ENCODE data around the gene EDEM3. TPM values are rescaled to one million over a fixed set of nuclear protein-coding genes. Genes with fewer than 3 reads are reported as not detected.

EDEM3 gene
- polyA plus RNA-seq, 1 donor (not counting 4 experiments of a cell fraction or from before 2014, with no cell fraction given) = 23.6 TPM

DNA sequence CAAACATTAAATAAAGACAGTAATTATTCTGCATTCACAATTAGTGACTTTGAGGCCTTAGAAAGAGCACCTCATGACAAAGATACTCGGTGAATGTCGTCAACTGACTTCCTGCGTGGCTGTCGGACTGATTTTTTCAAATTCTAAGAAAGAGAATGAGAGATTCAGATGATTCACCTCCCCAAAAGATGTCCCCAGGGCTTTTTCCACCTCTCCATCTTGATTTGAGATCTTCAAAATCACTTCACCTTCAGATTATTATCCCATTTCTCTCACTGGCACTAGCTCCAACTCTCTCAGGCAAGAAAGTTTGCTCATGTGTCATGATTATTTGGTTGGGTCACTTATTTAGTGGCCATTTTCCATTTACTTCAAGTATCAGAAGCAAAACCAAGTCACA, 5.0 kb upstream of the EDEM3 start:
- DNase-seq (ENCODE audit: low read depth, low spot score) (no peak), FAIRE-seq (no peak)
- Histone ChIP-seq H2AFZ (ENCODE audit: control insufficient read depth, low read length) (no peak overlapping the region), H3K4me1 (ENCODE audit: control insufficient read depth, extremely low read depth, insufficient read depth, low read length) (peaks cover 11% of the 10 kb centered on the region), H3K9me1 (ENCODE audit: control insufficient read depth, extremely low read depth, insufficient read depth, low read length) (no peaks in the 10 kb centered on the region), H3K4me3 (ENCODE audit: control insufficient read depth in 2 of 3, extremely low read depth in 1 of 3, insufficient read depth in 2 of 3, low read depth in 1 of 3, low read length in 3 of 3) (no peak overlapping the region), H3K27ac (ENCODE audit: control insufficient read depth, insufficient read depth, low read length) (no peak overlapping the region), H3K27me3 (ENCODE audit: control insufficient read depth, extremely low read depth, insufficient read depth, low read length) (no peaks in the 10 kb centered on the region), H3K9me3 (ENCODE audit: control insufficient read depth, low read depth, low read length) (no peaks in the 10 kb centered on the region), H3K79me2 (ENCODE audit: control insufficient read depth, insufficient read depth, low read length) (no peaks in the 10 kb centered on the region), H4K20me1 (ENCODE audit: control insufficient read depth, extremely low read depth, insufficient read depth, low read length) (no peaks in the 10 kb centered on the region), H3K36me3 (ENCODE audit: control insufficient read depth in 2 of 2, extremely low read depth in 1 of 2, insufficient read depth in 2 of 2, low read length in 2 of 2) (no peaks in the 10 kb centered on the region), H3K9ac (ENCODE audit: control insufficient read depth, extremely low read depth, insufficient read depth, low read length) (no peak overlapping the region), H3K4me2 (ENCODE audit: control insufficient read depth, extremely low read depth, insufficient read depth, low read depth, low read length) (no peak overlapping the region)
- TF ChIP-seq, protein P1, sequence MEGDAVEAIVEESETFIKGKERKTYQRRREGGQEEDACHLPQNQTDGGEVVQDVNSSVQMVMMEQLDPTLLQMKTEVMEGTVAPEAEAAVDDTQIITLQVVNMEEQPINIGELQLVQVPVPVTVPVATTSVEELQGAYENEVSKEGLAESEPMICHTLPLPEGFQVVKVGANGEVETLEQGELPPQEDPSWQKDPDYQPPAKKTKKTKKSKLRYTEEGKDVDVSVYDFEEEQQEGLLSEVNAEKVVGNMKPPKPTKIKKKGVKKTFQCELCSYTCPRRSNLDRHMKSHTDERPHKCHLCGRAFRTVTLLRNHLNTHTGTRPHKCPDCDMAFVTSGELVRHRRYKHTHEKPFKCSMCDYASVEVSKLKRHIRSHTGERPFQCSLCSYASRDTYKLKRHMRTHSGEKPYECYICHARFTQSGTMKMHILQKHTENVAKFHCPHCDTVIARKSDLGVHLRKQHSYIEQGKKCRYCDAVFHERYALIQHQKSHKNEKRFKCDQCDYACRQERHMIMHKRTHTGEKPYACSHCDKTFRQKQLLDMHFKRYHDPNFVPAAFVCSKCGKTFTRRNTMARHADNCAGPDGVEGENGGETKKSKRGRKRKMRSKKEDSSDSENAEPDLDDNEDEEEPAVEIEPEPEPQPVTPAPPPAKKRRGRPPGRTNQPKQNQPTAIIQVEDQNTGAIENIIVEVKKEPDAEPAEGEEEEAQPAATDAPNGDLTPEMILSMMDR (optimal IDR thresholded peaks at IDR 0.05 in 1 of 3, IDR thresholded peaks at IDR 0.05 in 1 of 3, conservative IDR thresholded peaks at IDR 0.05 in 1 of 3; ENCODE audit: extremely low read depth in 1 of 3, insufficient read depth in 2 of 3, low read length in 3 of 3) = no peak
- no peak for TF ChIP-seq EZH2 (IDR thresholded peaks at IDR 0.05; ENCODE audit: low read length)
- dilution Hi-C loops (cut with MboI; ENCODE audit: extremely low pct_ligation_motif_present, low sequenced_read_pairs) = no loop called here

DNA sequence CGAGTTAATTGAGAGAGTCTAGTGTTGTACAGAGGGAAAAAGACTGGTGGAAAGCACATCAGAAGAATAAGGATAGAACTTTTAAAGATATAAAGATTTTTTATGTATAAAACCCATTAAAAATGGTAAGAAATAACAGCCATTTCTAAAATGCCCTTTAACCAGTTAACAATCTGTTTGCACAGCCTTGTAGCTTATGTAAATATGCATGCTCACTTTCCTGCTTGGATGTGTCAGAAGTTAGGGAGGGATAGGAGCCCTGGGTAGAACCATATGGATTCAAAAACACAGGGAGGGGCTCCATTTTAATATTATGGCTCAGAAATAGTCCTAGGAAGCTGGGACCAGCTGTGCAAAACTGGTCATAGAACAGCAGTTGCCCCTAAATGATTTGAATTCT, 4.5 kb upstream of the EDEM3 start:
- no peak overlapping the region for H2AFZ ChIP-seq (ENCODE audit: control insufficient read depth, low read length)

More for the DNA sequence above, 4.5 kb upstream of the EDEM3 start:
- Histone ChIP-seq H4K20me1 (ENCODE audit: control insufficient read depth, extremely low read depth, insufficient read depth, low read length) (no peaks in the 10 kb centered on the region), H3K36me3 (ENCODE audit: control insufficient read depth in 2 of 2, extremely low read depth in 1 of 2, insufficient read depth in 2 of 2, low read length in 2 of 2) (no peaks in the 10 kb centered on the region), H3K4me2 (ENCODE audit: control insufficient read depth, extremely low read depth, insufficient read depth, low read depth, low read length) (no peak overlapping the region), H3K4me3 (ENCODE audit: control insufficient read depth in 2 of 3, extremely low read depth in 1 of 3, insufficient read depth in 2 of 3, low read depth in 1 of 3, low read length in 3 of 3) (no peak overlapping the region), H3K27me3 (ENCODE audit: control insufficient read depth, extremely low read depth, insufficient read depth, low read length) (no peaks in the 10 kb centered on the region), H3K9me3 (ENCODE audit: control insufficient read depth, low read depth, low read length) (no peaks in the 10 kb centered on the region), H3K4me1 (ENCODE audit: control insufficient read depth, extremely low read depth, insufficient read depth, low read length) (peaks cover 11% of the 10 kb centered on the region), H3K9ac (ENCODE audit: control insufficient read depth, extremely low read depth, insufficient read depth, low read length) (no peak overlapping the region), H3K9me1 (ENCODE audit: control insufficient read depth, extremely low read depth, insufficient read depth, low read length) (no peaks in the 10 kb centered on the region), H3K27ac (ENCODE audit: control insufficient read depth, insufficient read depth, low read length) (no peak overlapping the region), H3K79me2 (ENCODE audit: control insufficient read depth, insufficient read depth, low read length) (peaks cover 4% of the 10 kb centered on the region)
- dilution Hi-C loops (cut with MboI; ENCODE audit: extremely low pct_ligation_motif_present, low sequenced_read_pairs) = no loop called here
- TF ChIP-seq, protein P1 (optimal IDR thresholded peaks at IDR 0.05 in 1 of 3, IDR thresholded peaks at IDR 0.05 in 1 of 3, conservative IDR thresholded peaks at IDR 0.05 in 1 of 3; ENCODE audit: extremely low read depth in 1 of 3, insufficient read depth in 2 of 3, low read length in 3 of 3) = no peak
- no peak for TF ChIP-seq EZH2 (IDR thresholded peaks at IDR 0.05; ENCODE audit: low read length)
- no peak for DNase-seq (ENCODE audit: low read depth, low spot score)
- FAIRE-seq = no peak

Data from keratinocyte (primary cell).